HFF-Myc (cell line): Measurements from ENCODE around the gene SASH1.

ENCODE experiments used
- DNase-seq: peaks from one replicate; pipeline ENCODE4 v3.0.0-alpha.2; 2011; ENCODE audit warnings: low read depth; ENCODE audit errors: extremely low read depth
- H3K4me3 ChIP-seq: replicated peaks from 2 replicates; pipeline ENCODE4 v1.5.1; 2011; ENCODE audit warnings: low read depth, mild to moderate bottlenecking, control low read depth, low read length
- TF ChIP-seq, protein P1 (sequence below): IDR thresholded peaks from 2 replicates; pipeline ENCODE4 v1.5.1; 2012; ENCODE audit warnings: mild to moderate bottlenecking, low read depth, low read length, control low read depth; ENCODE audit errors: missing control alignments

Gene SASH1

DNA sequence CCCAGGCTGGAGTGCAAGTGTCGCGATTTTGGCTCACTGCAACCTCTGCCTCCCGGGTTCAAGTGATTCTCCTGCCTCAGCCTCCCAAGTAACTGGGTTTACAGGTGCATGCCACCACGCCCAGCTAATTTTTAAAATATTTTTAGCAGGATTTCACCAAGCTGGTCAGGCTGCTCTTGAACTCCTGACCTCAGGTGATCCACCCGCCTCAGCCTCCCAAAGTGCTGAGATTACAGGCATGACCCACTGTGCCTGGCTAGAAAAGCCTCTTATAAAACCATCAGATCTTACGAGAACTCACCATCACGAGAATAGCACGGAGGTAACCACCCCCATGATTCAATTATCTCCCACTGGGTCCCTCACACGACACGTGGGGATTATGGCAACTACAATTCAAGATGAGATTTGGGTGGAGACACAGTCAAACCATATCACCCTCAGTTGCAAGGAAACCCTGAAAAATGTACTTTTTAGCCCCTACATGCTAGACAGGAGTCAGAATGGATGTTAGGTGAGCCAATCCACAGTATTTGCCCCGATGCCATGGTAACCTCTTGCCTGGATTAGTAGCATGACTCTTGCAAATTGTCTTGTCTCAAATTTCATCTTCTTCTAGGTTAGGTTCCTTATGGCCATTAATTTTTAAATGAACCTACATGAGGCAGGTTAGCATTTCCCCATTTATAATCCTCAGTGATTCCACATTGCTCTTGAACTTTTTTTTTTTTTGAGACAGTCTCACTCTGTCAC, 17.1 kb upstream of the SASH1 start:
- no peak overlapping the region for H3K4me3 ChIP-seq
- no peak for DNase-seq
- TF ChIP-seq, protein P1, sequence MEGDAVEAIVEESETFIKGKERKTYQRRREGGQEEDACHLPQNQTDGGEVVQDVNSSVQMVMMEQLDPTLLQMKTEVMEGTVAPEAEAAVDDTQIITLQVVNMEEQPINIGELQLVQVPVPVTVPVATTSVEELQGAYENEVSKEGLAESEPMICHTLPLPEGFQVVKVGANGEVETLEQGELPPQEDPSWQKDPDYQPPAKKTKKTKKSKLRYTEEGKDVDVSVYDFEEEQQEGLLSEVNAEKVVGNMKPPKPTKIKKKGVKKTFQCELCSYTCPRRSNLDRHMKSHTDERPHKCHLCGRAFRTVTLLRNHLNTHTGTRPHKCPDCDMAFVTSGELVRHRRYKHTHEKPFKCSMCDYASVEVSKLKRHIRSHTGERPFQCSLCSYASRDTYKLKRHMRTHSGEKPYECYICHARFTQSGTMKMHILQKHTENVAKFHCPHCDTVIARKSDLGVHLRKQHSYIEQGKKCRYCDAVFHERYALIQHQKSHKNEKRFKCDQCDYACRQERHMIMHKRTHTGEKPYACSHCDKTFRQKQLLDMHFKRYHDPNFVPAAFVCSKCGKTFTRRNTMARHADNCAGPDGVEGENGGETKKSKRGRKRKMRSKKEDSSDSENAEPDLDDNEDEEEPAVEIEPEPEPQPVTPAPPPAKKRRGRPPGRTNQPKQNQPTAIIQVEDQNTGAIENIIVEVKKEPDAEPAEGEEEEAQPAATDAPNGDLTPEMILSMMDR, result no peak

DNA sequence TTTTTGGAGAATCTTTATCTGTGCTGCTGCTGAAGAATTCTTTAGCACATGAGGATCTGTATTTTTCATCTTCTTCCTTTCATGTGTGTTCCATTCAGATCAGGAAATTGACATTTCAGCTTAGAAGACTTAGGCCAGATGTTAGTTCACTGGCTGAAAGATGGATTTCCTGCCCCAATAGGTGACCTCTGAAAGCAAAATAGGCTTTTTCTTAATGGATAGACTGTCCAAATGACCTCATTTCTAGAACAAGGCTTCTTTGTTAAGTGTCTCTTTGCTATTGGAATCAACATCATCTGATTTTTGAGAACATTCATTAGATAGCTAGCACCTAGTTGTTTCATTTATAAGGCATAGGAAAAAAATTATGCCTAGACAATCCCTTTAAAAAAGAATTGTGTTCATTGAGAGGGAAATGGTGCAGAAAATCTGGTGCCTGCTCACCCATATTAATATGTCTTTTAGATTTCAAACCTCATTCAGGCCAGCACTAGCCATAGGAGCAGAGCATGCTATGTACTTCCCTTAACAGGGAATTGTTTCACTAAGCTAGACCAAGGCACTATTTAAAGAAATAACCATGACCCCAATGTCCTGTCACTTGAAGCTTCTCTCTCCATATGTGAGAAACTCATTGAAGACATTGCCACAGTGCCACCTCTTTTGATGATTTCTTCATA, 13.6 kb upstream of the SASH1 start:
- TF ChIP-seq, protein P1, result no peak
- no peak overlapping the region for H3K4me3 ChIP-seq
- DNase-seq, result no peak

DNA sequence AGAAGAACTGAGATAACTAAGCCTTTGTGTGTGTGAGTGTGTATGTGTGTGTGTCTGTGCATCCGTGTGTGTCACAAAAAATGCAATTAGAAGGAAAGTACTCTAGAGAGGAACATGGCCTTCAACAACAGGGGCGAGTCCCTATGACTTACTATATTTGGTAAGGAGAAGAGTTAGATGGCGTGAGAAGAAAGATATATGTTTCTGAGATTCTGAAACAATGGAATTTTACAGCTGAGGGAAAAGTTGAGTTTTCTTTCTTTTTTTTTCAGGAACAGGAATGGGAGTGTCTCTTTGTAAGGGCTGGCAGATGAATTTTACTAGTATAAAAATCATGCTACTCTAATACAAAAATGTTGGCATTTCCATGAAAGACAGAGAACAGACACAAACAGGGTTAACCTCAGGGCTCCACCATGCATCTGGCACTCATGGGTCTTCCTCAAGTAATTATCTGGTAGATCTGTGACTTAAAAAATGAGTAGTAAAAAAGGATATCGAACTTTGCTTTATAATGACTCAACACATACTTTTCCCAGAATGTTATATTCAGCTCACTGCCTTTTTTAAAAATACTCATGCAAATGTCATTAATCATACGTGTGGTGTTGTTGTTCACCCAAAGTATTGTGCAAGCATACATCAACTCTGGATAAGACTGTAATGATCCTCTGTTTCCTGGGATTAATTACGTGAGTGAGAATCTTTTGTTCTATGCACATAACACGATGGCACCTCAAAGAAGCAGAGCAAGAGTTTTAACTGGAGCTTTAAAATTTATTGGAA, 12.8 kb upstream of the SASH1 start:
- no peak for DNase-seq
- TF ChIP-seq, protein P1, result no peak
- H3K4me3 ChIP-seq, result no peak overlapping the region

DNA sequence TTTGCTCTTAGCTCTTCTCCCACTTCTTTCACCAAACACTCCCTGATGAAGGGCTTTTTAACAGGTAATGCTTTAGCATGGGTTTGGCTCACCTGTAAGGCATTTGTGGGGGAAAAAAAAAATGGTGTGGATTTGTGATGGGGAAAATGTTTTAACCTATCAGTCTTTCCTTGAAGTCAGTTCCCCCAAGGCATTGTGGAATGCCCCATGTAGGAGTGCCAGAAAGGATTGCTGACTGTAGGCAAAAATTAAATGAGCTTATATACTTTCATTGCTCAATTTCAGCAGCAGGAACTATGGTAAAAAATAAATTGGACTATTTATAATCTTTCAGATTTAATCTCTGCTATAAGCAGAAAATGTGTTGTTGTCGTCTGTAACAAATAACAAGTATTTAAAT, 10.6 kb upstream of the SASH1 start:
- H3K4me3 ChIP-seq, result no peak overlapping the region
- TF ChIP-seq, protein P1, result no peak
- DNase-seq, result no peak

DNA sequence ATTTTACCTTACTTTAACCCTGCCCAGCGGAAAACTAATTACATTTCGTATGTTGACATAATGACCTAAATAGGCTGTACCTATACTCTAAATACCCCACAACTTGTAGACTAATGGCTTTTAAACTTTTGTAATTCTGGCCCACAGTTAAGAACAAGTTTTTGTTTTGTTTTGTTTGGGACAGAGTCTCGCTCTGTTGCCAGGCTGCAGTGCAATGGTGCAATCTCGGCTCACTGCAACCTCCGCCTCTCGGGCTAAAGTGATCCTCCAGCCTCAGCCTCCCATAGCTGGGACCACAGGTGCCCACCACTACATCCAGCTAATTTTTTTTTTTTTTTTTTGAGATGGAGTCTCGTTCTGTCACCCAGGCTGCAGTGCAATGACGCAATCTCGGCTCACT, 5.7 kb upstream of the SASH1 start:
- TF ChIP-seq, protein P1, result no peak
- H3K4me3 ChIP-seq, result no peak overlapping the region
- DNase-seq, result no peak

DNA sequence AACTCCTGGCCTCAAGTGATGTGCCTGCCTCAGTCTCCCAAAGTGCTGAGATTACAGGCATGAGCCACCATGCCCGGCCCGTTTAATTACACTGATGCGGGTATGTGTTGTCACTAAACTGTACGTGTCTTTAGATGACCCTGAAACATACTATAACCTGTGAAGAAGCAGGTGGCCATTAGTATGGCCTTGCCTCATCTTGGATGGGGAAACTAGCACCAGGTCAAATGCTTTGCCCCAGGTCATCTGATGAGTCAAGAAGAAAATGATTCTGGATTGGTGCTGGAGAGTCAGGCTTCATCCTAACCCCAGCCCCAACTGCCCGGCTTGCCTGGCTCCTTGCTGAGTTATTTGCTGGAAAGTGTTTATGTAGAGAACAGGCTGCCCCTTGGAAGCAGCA, 2.9 kb upstream of the SASH1 start:
- DNase-seq, result no peak
- TF ChIP-seq, protein P1, result no peak
- H3K4me3 ChIP-seq, result no peak overlapping the region
